ENCODE results near the gene PRKCE. TPM values are rescaled to one million over a fixed set of nuclear protein-coding genes. Genes with fewer than 3 reads are reported as not detected.
A peak's percentile ranks its signal among the peaks of the same experiment; 100 is the strongest.

Gene PRKCE
- total RNA-seq, 1 donor from 2014 or later = 4.6 TPM

DNA sequence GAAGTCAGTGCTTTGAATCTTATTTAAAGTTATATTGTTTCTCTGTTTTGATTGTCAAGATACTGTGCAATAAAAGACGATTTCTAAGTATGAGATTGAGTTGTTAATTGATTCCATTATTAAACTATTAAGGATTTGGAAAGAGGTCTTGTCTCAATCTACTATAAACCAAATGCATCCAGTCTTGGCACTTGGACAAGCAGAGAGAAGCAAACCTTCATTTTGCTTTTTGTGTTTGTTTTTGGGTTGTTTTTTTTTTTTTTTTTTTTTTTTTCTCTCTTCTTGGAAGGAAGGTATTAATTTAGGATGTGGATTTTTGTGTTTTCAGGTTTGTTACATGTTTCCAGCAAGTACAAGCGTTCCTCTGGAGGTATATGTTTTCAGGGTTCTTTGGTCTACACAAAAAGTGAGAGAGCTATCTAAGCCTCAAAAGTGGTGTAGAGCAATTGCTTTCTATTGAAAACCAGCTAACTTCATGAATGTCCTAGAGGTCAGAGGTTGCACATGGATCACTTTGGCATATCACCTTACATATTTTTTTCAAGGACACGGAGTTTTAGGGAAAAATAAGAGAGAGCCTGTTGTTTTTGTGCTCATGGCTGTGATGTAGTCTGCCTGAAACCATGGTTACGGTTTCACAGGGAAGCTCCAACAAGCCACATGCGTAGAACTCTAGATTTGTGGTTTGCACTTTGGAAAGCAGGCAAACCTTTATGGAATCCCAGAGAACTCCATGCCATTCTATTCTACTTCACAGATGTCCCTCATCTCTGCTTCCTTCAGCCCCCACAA lies 1.8 kb downstream of the PRKCE start:
- intact Hi-C loops (cut with DNase I) = no loop called here
- no peak for DNase-seq (ENCODE audit: low spot score in 2 of 2)
- Histone ChIP-seq H3K4me1 (peaks cover 2 to 10% of the 10 kb centered on the region in 2 donors), H3K36me3 (no peaks in the 10 kb centered on the region), H3K27me3 (no peaks in the 10 kb centered on the region), H3K4me3 (peak overlapping the region; percentile 79 to 92), H3K27ac (no peak overlapping the region), H3K9me3 (no peaks in the 10 kb centered on the region)
- TF ChIP-seq, protein P1, sequence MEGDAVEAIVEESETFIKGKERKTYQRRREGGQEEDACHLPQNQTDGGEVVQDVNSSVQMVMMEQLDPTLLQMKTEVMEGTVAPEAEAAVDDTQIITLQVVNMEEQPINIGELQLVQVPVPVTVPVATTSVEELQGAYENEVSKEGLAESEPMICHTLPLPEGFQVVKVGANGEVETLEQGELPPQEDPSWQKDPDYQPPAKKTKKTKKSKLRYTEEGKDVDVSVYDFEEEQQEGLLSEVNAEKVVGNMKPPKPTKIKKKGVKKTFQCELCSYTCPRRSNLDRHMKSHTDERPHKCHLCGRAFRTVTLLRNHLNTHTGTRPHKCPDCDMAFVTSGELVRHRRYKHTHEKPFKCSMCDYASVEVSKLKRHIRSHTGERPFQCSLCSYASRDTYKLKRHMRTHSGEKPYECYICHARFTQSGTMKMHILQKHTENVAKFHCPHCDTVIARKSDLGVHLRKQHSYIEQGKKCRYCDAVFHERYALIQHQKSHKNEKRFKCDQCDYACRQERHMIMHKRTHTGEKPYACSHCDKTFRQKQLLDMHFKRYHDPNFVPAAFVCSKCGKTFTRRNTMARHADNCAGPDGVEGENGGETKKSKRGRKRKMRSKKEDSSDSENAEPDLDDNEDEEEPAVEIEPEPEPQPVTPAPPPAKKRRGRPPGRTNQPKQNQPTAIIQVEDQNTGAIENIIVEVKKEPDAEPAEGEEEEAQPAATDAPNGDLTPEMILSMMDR (IDR thresholded peaks at IDR 0.05) = no peak

DNA sequence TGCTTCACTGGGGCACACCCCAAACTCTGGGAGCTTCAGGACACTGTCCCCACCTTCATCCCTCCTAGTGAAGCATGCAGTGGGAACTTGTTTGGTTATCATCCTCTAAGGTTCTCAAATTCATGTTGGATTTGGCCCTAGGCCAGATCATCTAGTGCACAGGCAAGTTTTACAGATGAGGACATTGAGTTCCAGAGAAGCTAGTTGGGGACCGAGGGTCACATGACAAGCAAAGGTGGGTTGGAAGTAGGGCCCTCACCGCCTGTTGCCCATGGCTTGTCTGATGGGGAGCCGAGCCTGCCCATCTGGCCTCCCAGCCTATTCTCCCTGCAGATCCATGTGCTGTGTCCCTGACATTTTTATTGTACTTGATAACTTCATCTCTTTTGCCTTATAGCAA lies 2.8 kb downstream of the PRKCE start:
- H3K27me3 ChIP-seq = no peaks in the 10 kb centered on the region
- intact Hi-C loops (cut with DNase I) = no loop called here

DNA sequence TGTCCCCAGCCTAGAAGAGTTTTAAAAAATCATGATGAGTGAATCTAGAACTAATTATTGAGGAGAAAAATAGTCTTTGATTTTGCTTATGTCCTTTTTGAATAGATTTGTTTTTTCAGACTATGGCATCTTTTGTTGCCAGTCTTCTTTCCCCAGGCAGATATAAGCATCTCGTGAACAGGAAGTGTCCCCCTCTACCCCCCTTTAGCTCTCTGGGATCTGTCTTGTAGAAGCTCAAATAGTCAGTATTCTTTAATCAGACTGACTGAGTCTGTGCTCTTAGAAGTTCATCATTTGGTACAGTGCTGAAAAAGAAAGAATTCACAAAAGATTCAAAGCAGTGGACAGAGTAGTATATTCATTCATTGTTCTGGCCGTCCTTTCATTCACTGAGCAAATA lies 10.4 kb downstream of the PRKCE start:
- Histone ChIP-seq H3K9me3 (no peaks in the 10 kb centered on the region), H3K4me3 (no peak overlapping the region), H3K36me3 (no peaks in the 10 kb centered on the region), H3K4me1 (no peaks in the 10 kb centered on the region), H3K27ac (no peak overlapping the region), H3K27me3 (no peaks in the 10 kb centered on the region)
- DNase-seq (ENCODE audit: low spot score in 2 of 2) = no peak
- TF ChIP-seq, protein P1 (IDR thresholded peaks at IDR 0.05) = no peak
- intact Hi-C loops (cut with DNase I) = no loop called here

More for the DNA sequence above, 2.8 kb downstream of the PRKCE start:
- Histone ChIP-seq H3K27ac (no peak overlapping the region), H3K4me3 (no peak overlapping the region), H3K36me3 (no peaks in the 10 kb centered on the region), H3K9me3 (no peaks in the 10 kb centered on the region), H3K4me1 (peaks cover under 1 to 6% of the 10 kb centered on the region in 2 donors)
- TF ChIP-seq, protein P1 (IDR thresholded peaks at IDR 0.05) = no peak
- DNase-seq (ENCODE audit: low spot score in 2 of 2) = no peak

DNA sequence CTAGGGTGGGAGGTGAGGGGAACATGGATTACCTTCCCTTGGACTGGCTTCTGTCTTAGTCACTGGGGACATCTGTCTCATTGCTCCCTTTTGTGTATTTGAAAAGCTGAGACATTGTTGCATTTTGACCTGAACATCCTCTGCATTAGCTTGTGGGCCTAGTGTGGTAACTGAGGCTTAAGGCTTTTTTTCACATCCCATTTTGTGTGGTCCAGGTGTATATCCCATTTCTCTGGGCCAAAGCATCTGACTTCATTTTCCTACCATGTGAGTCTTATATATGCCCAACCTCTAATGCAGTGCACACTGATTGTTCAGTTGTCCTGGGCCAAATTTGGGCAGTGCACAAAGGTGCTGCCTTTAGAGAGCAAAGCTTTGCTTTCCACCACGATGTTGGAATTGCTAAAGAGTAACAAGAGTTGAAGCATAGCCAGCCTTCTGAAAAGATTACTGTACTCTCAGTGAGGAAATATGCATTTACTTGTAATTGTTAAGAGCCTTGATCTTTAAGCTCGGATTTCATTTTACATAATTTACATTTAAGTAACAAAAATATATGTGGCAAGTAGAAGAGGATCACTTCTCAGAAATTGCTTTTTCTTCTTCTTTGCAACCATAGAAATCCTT lies 13.3 kb downstream of the PRKCE start:
- intact Hi-C loops (cut with DNase I) = no loop called here
- no peak for DNase-seq (ENCODE audit: low spot score in 2 of 2)
- TF ChIP-seq, protein P1 (IDR thresholded peaks at IDR 0.05) = no peak
- no peaks in the 10 kb centered on the region for H3K4me1 ChIP-seq
- H3K27ac ChIP-seq = no peak overlapping the region
- H3K27me3 ChIP-seq = no peaks in the 10 kb centered on the region
- H3K4me3 ChIP-seq = no peak overlapping the region
- no peaks in the 10 kb centered on the region for H3K36me3 ChIP-seq
- no peaks in the 10 kb centered on the region for H3K9me3 ChIP-seq

DNA sequence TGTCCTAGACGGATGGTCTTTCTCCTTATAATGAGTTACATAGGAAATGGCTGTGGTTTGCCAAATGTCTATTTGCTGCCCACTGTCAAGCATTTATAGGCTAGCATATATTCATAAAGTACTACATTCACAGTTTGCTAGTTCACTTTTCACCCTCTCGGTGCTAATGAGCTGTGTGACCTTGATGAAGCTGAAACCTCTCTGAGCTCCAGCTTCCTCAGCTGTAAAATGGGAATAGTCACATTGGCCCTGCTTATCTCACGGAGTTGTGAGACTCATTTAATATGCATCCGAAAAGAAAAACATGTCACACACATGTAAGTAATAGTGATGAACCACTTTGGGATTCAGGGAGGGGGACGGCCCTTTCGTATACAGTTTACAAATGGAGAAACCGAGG lies 17.0 kb downstream of the PRKCE start:
- H3K9me3 ChIP-seq = no peaks in the 10 kb centered on the region
- H3K27ac ChIP-seq = peak overlapping the region in 1 of 2 donors; percentile 66
- no peak overlapping the region for H3K4me3 ChIP-seq
- no peak for DNase-seq (ENCODE audit: low spot score in 2 of 2)
- H3K27me3 ChIP-seq = no peaks in the 10 kb centered on the region
- no peaks in the 10 kb centered on the region for H3K36me3 ChIP-seq
- TF ChIP-seq, protein P1 (IDR thresholded peaks at IDR 0.05) = no peak
- H3K4me1 ChIP-seq = no peaks in the 10 kb centered on the region
- intact Hi-C loops (cut with DNase I) = no loop called here

Measured in ascending aorta (tissue), 2 donors.